GM19395 (cell line): Measurements from ENCODE around the gene PSMD14.

Source experiments
- ATAC-seq: cut with Tn5 transposase; IDR thresholded peaks from one replicate; pipeline ENCODE4 v1.9.1; 2021; ENCODE audit warnings: mild to moderate bottlenecking, moderate library complexity; ENCODE audit not compliant: unreplicated experiment

PSMD14 gene

DNA sequence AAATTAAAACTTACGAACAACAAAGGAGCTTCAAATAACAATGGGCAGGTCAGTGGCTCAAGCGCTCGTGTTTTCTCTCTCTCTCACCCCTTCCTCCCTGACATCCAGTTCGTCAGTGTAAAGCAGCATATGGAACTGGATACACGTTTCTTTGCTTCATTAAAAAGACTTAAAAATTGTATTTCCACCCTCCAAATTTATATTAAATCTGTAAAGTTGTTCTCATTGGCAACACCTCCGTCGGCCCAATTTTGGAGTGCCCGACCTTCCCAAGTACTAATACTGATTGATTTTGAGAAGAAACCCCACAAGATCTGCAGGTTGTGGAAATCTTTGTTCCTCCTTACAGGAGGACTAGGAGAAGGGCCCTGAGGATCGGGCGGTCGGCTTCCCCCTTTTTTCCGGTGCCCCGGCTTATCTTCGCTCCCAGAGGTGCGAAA is 110.1 kb downstream of the PSMD14 start:
- ATAC-seq: no peak

DNA sequence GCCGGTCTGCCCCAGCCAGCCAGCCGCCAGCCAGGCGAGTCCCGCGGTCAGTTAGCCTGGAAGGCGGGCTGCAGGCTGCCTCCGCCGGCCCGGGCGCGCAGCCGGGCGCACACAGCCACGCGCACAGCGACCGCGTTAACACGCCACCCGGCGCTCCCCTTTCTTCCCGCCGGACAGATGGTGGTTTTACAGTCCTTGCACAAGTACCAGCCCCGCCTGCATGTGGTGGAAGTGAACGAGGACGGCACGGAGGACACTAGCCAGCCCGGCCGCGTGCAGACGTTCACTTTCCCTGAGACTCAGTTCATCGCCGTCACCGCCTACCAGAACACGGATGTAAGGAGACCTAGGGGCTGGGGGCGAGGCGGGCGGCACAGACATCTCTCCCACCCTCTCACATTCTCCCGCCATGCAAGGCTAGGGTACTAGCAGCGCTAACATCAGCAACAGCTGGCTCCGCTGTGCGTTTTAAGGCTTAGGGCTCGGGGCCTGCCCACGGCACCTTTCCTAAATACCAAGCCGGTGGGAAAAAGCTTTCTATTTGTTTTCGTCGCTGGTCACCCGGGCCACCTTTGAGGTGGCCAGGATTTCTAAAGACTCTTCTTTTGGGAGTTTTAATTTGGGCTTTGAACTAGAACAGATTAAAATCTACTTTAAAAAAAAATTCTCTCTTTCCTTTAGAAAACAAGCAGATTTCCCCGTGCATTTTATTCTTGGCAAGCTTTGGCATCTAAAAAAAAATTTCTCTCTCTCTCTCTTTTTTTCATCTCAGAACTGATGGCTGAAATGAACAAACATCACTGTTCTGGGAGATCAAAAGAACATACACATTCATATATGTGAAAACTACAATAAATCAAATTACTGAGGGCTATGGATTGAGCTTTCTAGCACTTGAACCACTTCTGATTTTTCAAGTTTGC is 110.8 kb downstream of the PSMD14 start:
- no peak for ATAC-seq

DNA sequence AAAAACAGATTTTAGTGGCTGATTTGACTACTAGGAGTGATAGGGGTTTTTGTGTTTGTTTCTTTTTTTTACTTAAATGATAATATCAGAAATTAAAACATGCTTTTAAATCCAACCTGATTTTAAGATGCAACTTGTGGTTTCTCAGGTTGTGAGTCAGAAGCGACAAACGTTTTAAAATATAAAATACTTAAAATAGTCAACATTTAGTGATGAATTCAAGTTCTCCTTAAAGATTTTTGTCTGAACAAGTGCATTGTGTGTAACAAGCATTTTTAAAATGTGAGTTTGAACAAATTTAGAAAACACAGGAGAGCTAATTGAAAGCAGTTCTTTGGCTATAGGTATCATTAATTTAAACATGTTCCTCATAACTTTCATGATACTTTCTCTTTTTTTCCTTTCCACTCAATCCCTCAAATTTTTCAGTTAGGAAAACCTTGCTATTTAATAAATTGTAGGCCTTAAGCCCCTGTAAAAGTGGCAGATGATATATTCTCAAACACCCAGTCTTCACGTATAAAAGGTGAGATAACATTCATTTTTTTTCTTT is 111.5 kb downstream of the PSMD14 start:
- no peak for ATAC-seq

DNA sequence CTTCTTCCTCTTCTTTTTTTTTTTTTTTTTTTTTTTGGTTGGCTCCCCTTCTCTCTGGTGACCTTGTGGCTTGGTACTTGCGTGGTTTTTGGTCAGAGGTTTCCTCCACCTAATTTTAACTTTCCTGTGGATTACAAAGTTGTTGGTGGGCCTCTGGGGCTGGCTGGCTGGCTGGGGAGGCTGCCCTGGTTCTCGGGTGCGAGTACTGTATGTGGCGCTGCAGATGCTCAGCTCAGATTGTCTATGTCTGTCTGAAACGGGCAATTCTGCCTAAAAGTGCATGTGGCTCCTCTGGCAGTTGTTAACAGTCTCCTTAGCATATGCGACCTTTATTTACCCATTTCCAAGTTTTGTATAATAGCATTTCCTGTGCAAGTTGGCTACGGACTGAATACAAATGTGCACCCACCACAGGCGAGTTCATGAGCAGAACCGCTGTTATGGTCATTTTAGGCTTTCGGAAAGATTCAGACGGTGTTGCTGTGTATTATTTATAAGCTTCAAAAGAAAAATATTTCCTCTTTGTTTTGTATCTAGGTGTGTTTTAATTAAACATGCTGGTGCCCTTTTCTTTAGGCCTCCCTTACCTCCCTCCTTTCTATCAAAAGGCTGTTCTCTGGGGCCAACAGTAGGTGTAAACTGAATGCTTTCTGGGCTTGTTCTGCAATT is 112.3 kb downstream of the PSMD14 start:
- no peak for ATAC-seq

GRCh38 chr2:161421686-161422085 is 113.5 kb downstream of the PSMD14 start:
- no peak for ATAC-seq

GRCh38 chr2:161422816-161423403 is 114.7 kb downstream of the PSMD14 start:
- no peak for ATAC-seq

- peak; percentile 42 for ATAC-seq
Measured at GRCh38 chr2:161423421-161424393, 115.5 kb downstream of the PSMD14 start.

- no peak for ATAC-seq
Measured at GRCh38 chr2:161424394-161424769, 116.2 kb downstream of the PSMD14 start.

GRCh38 chr2:161424891-161425727 is 116.9 kb downstream of the PSMD14 start:
- no peak for ATAC-seq

GRCh38 chr2:161425728-161426454 is 117.7 kb downstream of the PSMD14 start:
- ATAC-seq: no peak

DNA sequence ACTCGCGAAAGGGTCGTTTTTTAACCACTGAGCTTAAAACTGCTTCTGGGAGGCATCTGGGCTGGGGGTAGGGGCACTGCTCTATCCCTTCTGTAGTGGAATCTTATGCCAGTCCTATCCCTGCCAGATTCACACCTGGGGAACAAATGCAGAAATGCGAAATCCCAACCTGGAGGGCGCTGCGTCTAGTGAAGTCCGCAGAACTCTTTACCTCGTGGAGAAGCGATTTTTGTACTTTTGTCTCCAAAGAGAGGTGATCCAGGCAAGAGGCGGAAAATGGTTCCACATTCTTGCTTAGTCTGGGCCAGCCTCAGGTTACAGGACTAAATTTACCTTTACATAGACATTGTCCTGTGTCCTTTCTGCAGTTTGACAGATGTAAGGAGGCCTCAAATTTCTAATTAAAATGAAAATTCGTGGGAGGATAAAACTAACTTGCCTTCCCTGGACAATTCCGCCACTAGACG is 118.3 kb downstream of the PSMD14 start:
- ATAC-seq: no peak

DNA sequence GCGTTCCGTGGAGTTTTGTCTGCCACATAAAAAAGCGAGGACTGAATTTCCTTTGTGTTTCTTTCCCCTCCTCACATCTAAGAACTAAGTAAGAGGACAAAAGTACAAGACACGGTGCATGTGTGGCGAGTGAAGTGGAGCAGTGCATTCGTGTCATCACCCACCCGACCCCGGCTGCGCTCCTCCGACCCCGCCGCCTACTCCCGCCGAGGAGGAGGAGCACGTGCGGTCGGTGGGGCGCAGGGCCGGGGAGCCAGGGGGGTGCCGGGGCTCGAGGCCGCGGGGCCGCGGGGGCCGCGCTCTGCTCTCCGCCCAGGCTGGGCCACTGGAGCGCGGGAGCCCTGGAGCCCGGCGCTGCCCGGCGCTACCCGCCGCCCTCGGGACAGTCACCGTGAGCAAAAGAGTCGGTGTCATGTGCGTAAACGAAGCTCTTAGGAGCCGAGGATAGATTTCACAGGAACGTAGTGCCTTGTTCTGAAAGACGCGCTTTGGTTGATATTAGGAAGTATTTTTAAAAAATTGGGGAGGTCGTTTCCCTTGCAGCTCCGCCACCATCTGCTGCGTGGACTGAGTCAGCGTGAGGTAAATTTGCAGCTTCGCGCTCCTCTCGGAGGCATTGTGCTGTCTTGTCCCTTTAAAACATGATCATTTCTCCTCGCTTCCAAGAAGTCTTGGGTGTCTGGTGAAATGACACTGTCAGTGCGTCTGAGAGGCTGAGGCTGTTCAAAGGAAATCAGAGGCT is 118.9 kb downstream of the PSMD14 start:
- no peak for ATAC-seq

DNA sequence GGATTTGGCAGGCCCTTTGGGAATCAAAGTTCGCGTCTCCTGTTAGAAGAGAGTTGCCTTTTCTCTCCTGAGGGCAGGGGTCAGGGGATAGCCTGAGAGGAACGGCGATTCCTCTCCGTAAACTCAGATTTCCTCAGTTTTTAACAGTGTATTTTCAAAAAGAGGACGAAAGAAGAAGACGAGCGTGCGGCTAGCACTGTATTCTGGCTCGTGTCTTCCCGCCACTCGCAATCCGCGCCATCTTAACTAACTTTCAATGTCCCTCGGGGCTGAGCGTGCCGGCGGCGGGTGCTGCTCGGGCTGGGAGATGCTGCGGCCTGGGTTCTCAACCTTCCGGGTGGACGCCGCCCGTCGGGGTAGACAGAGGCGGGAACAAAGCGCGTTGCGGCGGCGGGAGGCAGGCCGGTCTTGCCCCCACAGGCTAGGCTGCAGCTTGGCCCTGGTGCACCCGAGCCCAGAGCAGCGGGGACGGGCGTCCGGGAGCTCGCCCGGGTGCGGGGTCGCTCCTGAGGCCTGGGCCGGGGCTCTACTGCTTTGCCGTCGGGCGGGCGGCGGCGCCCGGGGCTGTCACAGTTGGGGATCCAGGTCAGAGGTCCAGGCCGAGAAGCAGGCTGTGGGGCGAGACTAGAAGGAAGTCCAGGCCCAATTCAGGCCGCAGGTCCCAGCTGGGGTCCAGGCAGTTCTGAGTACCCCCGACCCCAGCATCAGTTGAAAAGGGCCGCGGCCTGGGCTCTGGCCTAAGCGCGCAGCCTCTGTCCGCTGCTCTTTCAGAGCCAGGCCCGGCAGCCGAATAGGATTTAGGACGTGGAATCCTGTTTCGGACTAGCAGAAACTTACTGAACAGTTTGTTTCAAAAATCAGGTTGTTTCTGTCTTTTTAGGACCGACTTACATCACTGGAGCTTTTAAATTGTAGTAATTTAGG is 119.7 kb downstream of the PSMD14 start:
- no peak for ATAC-seq

GRCh38 chr2:161430386-161430785 is 122.2 kb downstream of the PSMD14 start:
- ATAC-seq: no peak

GRCh38 chr2:161432107-161432506 is 123.9 kb downstream of the PSMD14 start:
- ATAC-seq: no peak

DNA sequence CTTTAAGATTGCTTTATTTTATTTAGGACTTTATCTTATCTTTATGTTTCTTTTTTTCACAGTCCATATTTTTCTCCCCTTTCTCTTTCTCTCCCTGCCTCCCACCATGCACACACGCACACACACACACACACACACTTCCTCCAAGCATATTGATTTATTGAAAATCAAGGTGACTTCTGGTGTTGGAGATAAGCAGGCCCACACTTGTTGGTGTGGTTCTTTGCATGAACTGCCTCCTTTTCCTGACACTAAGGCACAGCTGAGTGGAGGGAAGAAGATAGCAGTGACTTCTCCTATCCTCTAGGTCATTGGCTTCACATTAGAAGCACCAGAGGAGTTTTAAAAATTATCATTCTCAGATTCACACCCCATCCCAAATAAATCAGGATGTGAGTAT is 125.9 kb downstream of the PSMD14 start:
- ATAC-seq: no peak

DNA sequence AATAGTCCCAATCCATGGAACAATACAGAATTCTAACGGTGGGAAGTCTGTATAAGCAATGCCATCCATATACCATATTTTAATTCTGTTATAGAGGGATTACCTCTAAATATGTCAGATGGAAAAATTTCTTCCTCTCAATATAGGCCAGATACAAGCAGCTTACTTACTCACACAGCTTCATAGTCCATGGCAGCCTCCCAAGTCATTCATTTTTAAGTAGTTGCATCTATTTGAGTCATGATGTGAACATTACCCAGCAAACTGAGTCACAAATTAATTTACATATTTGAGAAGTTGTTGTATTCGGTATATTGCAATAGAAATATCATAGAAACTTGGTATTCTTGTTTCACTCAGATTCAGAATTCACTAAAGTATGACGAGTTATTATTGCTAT is 128.2 kb downstream of the PSMD14 start:
- ATAC-seq: no peak
